Endodermal cell (in vitro differentiated cells): Measurements from ENCODE around the gene CCDC195. TPM values are rescaled to one million over a fixed set of nuclear protein-coding genes. Genes with fewer than 3 reads are reported as not detected.

Source experiments
- DNase-seq: peaks from one replicate; pipeline ENCODE4 v3.0.0-alpha.2; 2017
- H3K27ac ChIP-seq: 2 replicates; pipeline ENCODE4 v1.5.1; 2013; ENCODE audit warnings: mild to moderate bottlenecking, low read depth, low read length, moderate library complexity
- H3K27me3 ChIP-seq: 2 replicates; pipeline ENCODE4 v1.6.1; 2013; ENCODE audit warnings: mild to moderate bottlenecking, low read length, moderate library complexity; ENCODE audit not compliant: insufficient read depth, control insufficient read depth, poor library complexity, severe bottlenecking
- H3K36me3 ChIP-seq: 2 replicates; pipeline ENCODE4 v1.7.0; 2013; ENCODE audit warnings: mild to moderate bottlenecking, low read length, moderate library complexity; ENCODE audit not compliant: control insufficient read depth, insufficient read depth
- H3K4me1 ChIP-seq: one replicate; pipeline ENCODE4 v1.7.0; 2013; ENCODE audit warnings: low read length; ENCODE audit not compliant: control insufficient read depth, insufficient read depth
- H3K4me3 ChIP-seq: 2 replicates; pipeline ENCODE4 v1.5.1; 2013; ENCODE audit warnings: mild to moderate bottlenecking, low read length, moderate library complexity
- H3K9ac ChIP-seq: 2 replicates; pipeline ENCODE4 v1.6.1; 2013; ENCODE audit warnings: mild to moderate bottlenecking, low read length, moderate library complexity; ENCODE audit not compliant: poor library complexity, severe bottlenecking; ENCODE audit errors: extremely low read depth
- H3K9me3 ChIP-seq: 2 replicates; pipeline ENCODE4 v1.6.1; 2013; ENCODE audit warnings: mild to moderate bottlenecking, low read length, moderate library complexity; ENCODE audit not compliant: control insufficient read depth
- H3K27ac Mint-ChIP-seq: 2 replicates; pipeline ENCODE4 v1.8.0; 2020; ENCODE audit warnings: mixed read lengths
- H3K27me3 Mint-ChIP-seq: 2 replicates; pipeline ENCODE4 v1.8.0; 2021; ENCODE audit warnings: mild to moderate bottlenecking, mixed read lengths; ENCODE audit not compliant: insufficient read depth
- H3K36me3 Mint-ChIP-seq: 2 replicates; pipeline ENCODE4 v1.8.0; 2020; ENCODE audit warnings: low read depth, mixed read lengths
- H3K4me1 Mint-ChIP-seq: 2 replicates; pipeline ENCODE4 v1.8.0; 2020; ENCODE audit warnings: mixed read lengths
- H3K4me3 Mint-ChIP-seq: 2 replicates; pipeline ENCODE4 v1.8.0; 2020; ENCODE audit warnings: mild to moderate bottlenecking, moderate library complexity, mixed read lengths
- H3K9me3 Mint-ChIP-seq: 2 replicates; pipeline ENCODE4 v1.8.0; 2020; ENCODE audit warnings: mild to moderate bottlenecking, mixed read lengths
- CTCF ChIP-seq: fragments of 200-600 bp; sonication (generic); conservative IDR thresholded peaks from 2 replicates; pipeline ENCODE4 v1.5.0; 2021; ENCODE audit warnings: antibody characterized with exemption, mild to moderate bottlenecking
- WGBS, 2 experiments: methylation state at CpG; one replicate each; pipeline versions ENCODE4 v1.1.5 to v1.1.7; 2013; ENCODE audit warnings: missing lambda C conversion rate in 2 of 2, mixed read lengths in 1 of 2; ENCODE audit not compliant: insufficient coverage in 1 of 2, insufficient read length in 1 of 2; 5-methylcytosine and 5-hydroxymethylcytosine counted together
- total RNA-seq, 2 donors: library from RNA; stranded (reverse); fragmentation: NEBNext Ultra II Directional in 1 of 2; extraction: Animal tissue kit (Norgen Biotek cat#: 25700) in 1 of 2; gene quantifications; 2 replicates in 1 of 2; 3 replicates in 1 of 2; pipeline ENCODE4 v1.2.1, GENCODE V29; 2021

Gene CCDC195
- total RNA-seq, 2 donors from 2014 or later: not detected

DNA sequence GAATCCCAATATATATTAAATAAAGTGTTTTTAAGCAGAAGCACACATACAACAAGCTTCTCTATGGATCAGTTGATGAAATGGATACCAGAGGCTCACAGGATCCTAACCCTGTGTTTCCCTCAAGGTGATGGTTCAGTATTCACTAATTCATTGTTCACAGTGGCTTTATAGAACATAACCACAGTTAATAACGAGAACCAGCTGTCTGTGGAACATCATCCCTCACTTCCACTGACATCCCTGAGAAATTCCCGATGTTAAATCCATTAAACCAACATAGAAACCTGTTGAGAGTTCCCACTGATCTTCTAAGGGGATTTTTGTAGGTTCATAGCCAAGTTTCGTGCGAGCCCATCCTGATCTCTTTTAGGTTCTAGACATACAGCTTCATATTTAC, 29.0 kb downstream of the CCDC195 start:
- H3K4me3 Mint-ChIP-seq: no peak overlapping the region
- Histone ChIP-seq H3K9ac (no peak overlapping the region), H3K4me1 (no peaks in the 10 kb centered on the region), H3K27ac (no peak overlapping the region), H3K9me3 (no peaks in the 10 kb centered on the region), H3K4me3 (no peak overlapping the region), H3K36me3 (no peaks in the 10 kb centered on the region), H3K27me3 (no peaks in the 10 kb centered on the region)
- no peaks in the 10 kb centered on the region for H3K36me3 Mint-ChIP-seq
- no peaks in the 10 kb centered on the region for H3K9me3 Mint-ChIP-seq
- 88% methylated on average over 4 of the region's 4 CpGs; no CpG with 5 or more reads in 1 of the 2 experiments for WGBS, 2 experiments
- no peaks in the 10 kb centered on the region for H3K27me3 Mint-ChIP-seq
- no peak overlapping the region for H3K27ac Mint-ChIP-seq
- H3K4me1 Mint-ChIP-seq: no peaks in the 10 kb centered on the region
- no peak for DNase-seq
- no peak for TF ChIP-seq CTCF

DNA sequence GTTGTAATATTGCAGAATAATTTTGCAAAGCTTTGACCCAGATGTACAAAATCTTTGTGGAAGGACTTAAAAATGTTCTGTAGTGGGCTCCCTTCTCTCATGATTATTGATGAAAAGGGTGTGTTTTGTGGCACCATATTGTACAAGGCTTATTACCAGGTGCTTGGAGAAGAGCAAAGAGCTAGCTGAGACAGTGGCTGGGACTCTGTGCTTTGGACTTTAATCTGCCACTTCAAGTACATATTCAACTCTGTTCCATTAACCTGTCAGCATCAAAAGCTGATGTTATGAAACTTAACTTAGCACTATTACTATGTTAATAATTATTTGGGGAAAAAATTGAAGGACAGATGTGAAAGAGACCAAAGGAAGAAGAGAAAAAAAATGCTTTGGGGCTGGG, 31.0 kb downstream of the CCDC195 start:
- H3K27me3 Mint-ChIP-seq: no peaks in the 10 kb centered on the region
- H3K36me3 Mint-ChIP-seq: no peaks in the 10 kb centered on the region
- no peak overlapping the region for H3K27ac Mint-ChIP-seq
- DNase-seq: no peak
- H3K4me3 Mint-ChIP-seq: no peak overlapping the region
- no peaks in the 10 kb centered on the region for H3K4me1 Mint-ChIP-seq
- Histone ChIP-seq H3K27me3 (no peaks in the 10 kb centered on the region), H3K9me3 (no peaks in the 10 kb centered on the region), H3K27ac (no peak overlapping the region), H3K4me1 (no peaks in the 10 kb centered on the region), H3K36me3 (no peaks in the 10 kb centered on the region), H3K9ac (no peak overlapping the region), H3K4me3 (no peak overlapping the region)
- H3K9me3 Mint-ChIP-seq: no peaks in the 10 kb centered on the region
- no peak for TF ChIP-seq CTCF

DNA sequence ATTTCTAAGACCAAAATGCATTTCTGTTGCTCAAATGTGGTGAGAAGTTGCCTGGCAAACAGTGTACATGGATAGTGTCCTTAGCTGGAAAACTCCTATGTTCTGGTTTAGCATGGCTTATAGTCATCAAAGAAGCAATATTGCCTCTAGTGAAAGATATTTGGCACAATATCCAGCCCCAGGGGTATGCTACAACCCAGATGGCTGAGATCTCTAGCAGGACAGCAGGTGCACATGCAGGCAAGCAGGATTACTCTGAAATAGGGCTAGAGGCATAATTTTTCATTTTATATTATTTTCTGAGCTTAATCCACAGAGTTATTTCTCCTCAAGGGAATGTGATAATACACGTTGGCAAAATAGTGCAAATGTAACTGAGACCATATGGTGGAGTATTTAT, 34.0 kb downstream of the CCDC195 start:
- Mint-ChIP-seq H3K27me3 (no peaks in the 10 kb centered on the region), H3K27ac (no peak overlapping the region), H3K36me3 (no peaks in the 10 kb centered on the region), H3K9me3 (no peaks in the 10 kb centered on the region), H3K4me3 (no peak overlapping the region), H3K4me1 (no peaks in the 10 kb centered on the region)
- no peaks in the 10 kb centered on the region for H3K27me3 ChIP-seq
- H3K9me3 ChIP-seq: no peaks in the 10 kb centered on the region
- H3K36me3 ChIP-seq: no peaks in the 10 kb centered on the region
- WGBS, 2 experiments: no CpG with 5 or more reads among the region's 1 CpG
- TF ChIP-seq CTCF: no peak
- no peak overlapping the region for H3K4me3 ChIP-seq
- DNase-seq: no peak
- no peak overlapping the region for H3K9ac ChIP-seq
- H3K27ac ChIP-seq: no peak overlapping the region
- H3K4me1 ChIP-seq: no peaks in the 10 kb centered on the region
